Endothelial cell of umbilical vein (primary cell): ENCODE results near the gene ASCL1. TPM values are rescaled to one million over a fixed set of nuclear protein-coding genes. Genes with fewer than 3 reads are reported as not detected.

Experiments used
- BruUV-seq: library from RNA; stranded (reverse); fragments of 400-500 nt; replicated peaks from 2 replicates; lab custom pipeline; 2021; lab: Mats Ljungman, UMichigan
- CTCF ChIA-PET: fragments of 300-600, 350-600 bp; sonication (Branson Sonifier 250); formaldehyde crosslinking; loops from one replicate; lab custom pipeline; 2021; ENCODE audit warnings: antibody characterized with exemption, inconsistent platforms; lab: Charles Lee
- POLR2A ChIA-PET: fragments of 300-600, 350-600 bp; sonication (Branson Sonifier 250); formaldehyde crosslinking; loops from one replicate; lab custom pipeline; 2021; ENCODE audit warnings: antibody characterized with exemption, inconsistent platforms; lab: Charles Lee
- DNase-seq: peaks from one replicate; pipeline ENCODE4 v3.0.0-alpha.2; 2011; ENCODE audit warnings: low read depth, low spot score
- FAIRE-seq: peaks from 2 replicates; lab custom pipeline; 2011; peaks lifted over from hg19 to GRCh38; lab: Jason Lieb, UNC
- H2AFZ ChIP-seq: 2 replicates; pipeline ENCODE4 v1.6.0; 2012; ENCODE audit warnings: low read depth, low read length, control low read depth, inconsistent platforms
- H3K27ac ChIP-seq: 2 replicates; pipeline ENCODE4 v1.5.1; 2011; ENCODE audit warnings: low read depth, mild to moderate bottlenecking, control low read depth, low read length, moderate library complexity; ENCODE audit not compliant: insufficient read depth
- H3K27me3 ChIP-seq, 2 experiments: 2 replicates each; pipeline versions ENCODE4 v1.6.0 to v1.6.1; 2011; ENCODE audit warnings: low read length in 2 of 2, mixed read lengths in 1 of 2; ENCODE audit not compliant: control insufficient read depth in 2 of 2, insufficient read depth in 2 of 2
- H3K36me3 ChIP-seq, 2 experiments: 2 replicates in 1 of 2; 3 replicates in 1 of 2; pipeline ENCODE4 v1.5.1; 2011; ENCODE audit warnings: low read length in 2 of 2, mild to moderate bottlenecking in 1 of 2, moderate library complexity in 1 of 2; ENCODE audit not compliant: control insufficient read depth in 2 of 2, insufficient read depth in 2 of 2; ENCODE audit errors: extremely low read depth in 1 of 2
- H3K4me1 ChIP-seq: 3 replicates; pipeline ENCODE4 v1.5.1; 2011; ENCODE audit warnings: mild to moderate bottlenecking, low read length; ENCODE audit not compliant: control insufficient read depth, insufficient read depth; ENCODE audit errors: extremely low read depth
- H3K4me2 ChIP-seq: 2 replicates; pipeline ENCODE4 v1.6.1; 2011; ENCODE audit warnings: low read length, control low read depth, mixed read lengths; ENCODE audit not compliant: insufficient read depth
- H3K4me3 ChIP-seq, 3 experiments: fragments of 200-600 bp in 1 of 3; sonication (generic), shearing (Covaris generic) in 1 of 3; replicated peaks in 1 of 3; 2 replicates each; pipeline ENCODE4 v1.5.1; 2011 to 2016; ENCODE audit warnings: control low read depth in 3 of 3, low read length in 3 of 3, mild to moderate bottlenecking in 2 of 3, inconsistent platforms in 1 of 3, low read depth in 1 of 3, moderate library complexity in 1 of 3; ENCODE audit not compliant: insufficient read depth in 1 of 3
- H3K79me2 ChIP-seq: 2 replicates; pipeline ENCODE4 v1.6.0; 2012; ENCODE audit warnings: low read length, inconsistent platforms; ENCODE audit not compliant: control insufficient read depth, insufficient read depth
- H3K9ac ChIP-seq: replicated peaks from 2 replicates; pipeline ENCODE3; 2011; ENCODE audit warnings: low read length, control low read depth; ENCODE audit not compliant: insufficient read depth; ENCODE audit errors: extremely low read depth
- H3K9me1 ChIP-seq: replicated peaks from 3 replicates; pipeline ENCODE4 v1.6.0; 2011; ENCODE audit warnings: mild to moderate bottlenecking, low read length; ENCODE audit not compliant: control insufficient read depth, insufficient read depth; ENCODE audit errors: extremely low read depth
- H3K9me3 ChIP-seq: replicated peaks from 2 replicates; pipeline ENCODE4 v1.5.1; 2012; ENCODE audit warnings: low read length, inconsistent platforms; ENCODE audit not compliant: control insufficient read depth, insufficient read depth
- H4K20me1 ChIP-seq: replicated peaks from 2 replicates; pipeline ENCODE3; 2011; ENCODE audit warnings: mild to moderate bottlenecking, low read length; ENCODE audit not compliant: control insufficient read depth, insufficient read depth; ENCODE audit errors: extremely low read depth
- EZH2 ChIP-seq: IDR thresholded peaks from 2 replicates; pipeline ENCODE4 v1.6.1; 2012; ENCODE audit warnings: borderline replicate concordance, low read depth, mild to moderate bottlenecking, moderate library complexity, low read length, inconsistent platforms; ENCODE audit not compliant: severe bottlenecking
- FOS ChIP-seq: IDR thresholded peaks from 2 replicates; pipeline ENCODE4 v1.6.1; 2011; ENCODE audit warnings: mild to moderate bottlenecking, low read length, moderate library complexity, borderline replicate concordance; ENCODE audit not compliant: insufficient read depth
- GATA2 ChIP-seq: IDR thresholded peaks from 2 replicates; pipeline ENCODE4 v1.7.0; 2011; ENCODE audit warnings: low read depth, mild to moderate bottlenecking, moderate library complexity, mixed read lengths, low read length; ENCODE audit not compliant: insufficient read length, insufficient read depth
- JUN ChIP-seq: IDR thresholded peaks from 2 replicates; pipeline ENCODE4 v1.6.1; 2011; ENCODE audit warnings: borderline replicate concordance, low read depth; ENCODE audit not compliant: insufficient read length, insufficient read depth
- MYC ChIP-seq: IDR thresholded peaks from one replicate; pipeline ENCODE4 v1.6.1; 2011; ENCODE audit warnings: mild to moderate bottlenecking, low read depth, low read length
- POLR2A ChIP-seq: IDR thresholded peaks from 2 replicates; pipeline ENCODE4 v1.6.1; 2012; ENCODE audit warnings: low read depth, mild to moderate bottlenecking, control low read depth, low read length
- POLR2AphosphoS5 ChIP-seq: IDR thresholded peaks from 2 replicates; pipeline ENCODE4 v1.6.1; 2012; ENCODE audit warnings: low read depth, mild to moderate bottlenecking, control low read depth, low read length, moderate library complexity; ENCODE audit not compliant: insufficient read depth
- dilution Hi-C: fragments of 300-500 bp; cut with MboI; formaldehyde crosslinking; loops from one replicate; pipeline ENCODE4 v1.15.0; 2019; ENCODE audit warnings: low sequenced_read_pairs; ENCODE audit not compliant: extremely low pct_ligation_motif_present
- intact Hi-C: fragments of 100-400 bp; cut with micrococcal nuclease; formaldehyde crosslinking; loops from one replicate; pipeline ENCODE4 v1.10.0; 2022
- polyA plus RNA-seq, 4 experiments: library from polyadenylated mRNA; depleted of rRNA in 3 of 4; stranded (reverse) in 3 of 4; unstranded in 1 of 4; fragments of >200 nt; gene quantifications; 2 replicates each; pipeline versions ENCODE4 v1.2.1 to v1.2.3, GENCODE V29; 2011 to 2012; ENCODE audit warnings: missing spikeins in 1 of 4
- total RNA-seq: library from RNA; stranded (reverse); gene quantifications from 2 replicates; pipeline ENCODE4 v1.2.3, GENCODE V29; 2021
- TF ChIP-seq, protein P1 (sequence below): IDR thresholded peaks from 2 replicates; pipeline ENCODE4 v1.6.1; 2011; ENCODE audit not compliant: insufficient read depth, insufficient read length
- TF ChIP-seq, protein P2 (sequence below), 2 donors: IDR thresholded peaks; 1 replicate in 1 of 2; 2 replicates in 1 of 2; pipeline ENCODE4 v1.5.1; 2011; ENCODE audit warnings: low read length in 2 of 2, mild to moderate bottlenecking in 2 of 2, moderate library complexity in 2 of 2, control low read depth in 1 of 2, inconsistent platforms in 1 of 2, low read depth in 1 of 2; ENCODE audit not compliant: insufficient read depth in 1 of 2; ENCODE audit errors: extremely low read depth in 1 of 2

ASCL1 gene
- total and polyA plus RNA-seq, 2 donors (not counting 3 experiments of a cell fraction or from before 2014, with no cell fraction given), result not detected

DNA sequence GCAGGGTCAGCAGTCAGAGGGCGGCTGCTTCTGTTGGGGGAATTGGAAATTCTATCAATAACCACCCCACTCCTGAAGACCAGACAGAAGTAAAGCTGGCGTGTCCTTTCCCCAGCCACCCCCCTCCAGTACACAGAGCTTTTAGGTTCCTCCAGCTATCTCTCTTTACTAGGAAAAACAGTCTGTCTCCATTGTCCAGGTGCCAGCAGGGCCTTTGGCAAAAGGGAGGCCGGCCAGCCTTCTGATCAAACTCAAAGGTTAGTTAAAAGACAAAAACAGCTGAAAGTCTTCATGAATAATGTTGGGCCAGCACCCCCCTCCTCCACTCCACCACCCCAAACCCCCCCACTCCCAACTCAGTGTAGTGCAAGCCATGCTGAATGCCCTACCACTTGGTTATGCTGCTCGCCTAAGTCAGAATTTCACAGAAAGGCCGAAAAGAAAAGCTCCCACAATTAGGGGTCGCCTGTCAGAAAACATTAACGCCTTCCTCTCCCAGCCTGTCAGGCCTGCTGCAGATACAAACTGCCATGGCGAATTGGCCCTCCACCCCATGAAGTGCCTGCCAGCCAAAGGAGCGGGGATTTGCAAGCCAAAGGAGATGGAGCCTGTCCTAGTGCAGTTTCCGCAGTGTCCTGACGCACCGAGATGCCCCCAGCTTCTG lies 8.9 kb downstream of the ASCL1 start:
- TF ChIP-seq EZH2 (no peak), POLR2AphosphoS5 (no peak), MYC (no peak), POLR2A (no peak), FOS (no peak), GATA2 (no peak), JUN (no peak)
- TF ChIP-seq, protein P1, sequence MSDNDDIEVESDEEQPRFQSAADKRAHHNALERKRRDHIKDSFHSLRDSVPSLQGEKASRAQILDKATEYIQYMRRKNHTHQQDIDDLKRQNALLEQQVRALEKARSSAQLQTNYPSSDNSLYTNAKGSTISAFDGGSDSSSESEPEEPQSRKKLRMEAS, result no peak
- TF ChIP-seq, protein P2, sequence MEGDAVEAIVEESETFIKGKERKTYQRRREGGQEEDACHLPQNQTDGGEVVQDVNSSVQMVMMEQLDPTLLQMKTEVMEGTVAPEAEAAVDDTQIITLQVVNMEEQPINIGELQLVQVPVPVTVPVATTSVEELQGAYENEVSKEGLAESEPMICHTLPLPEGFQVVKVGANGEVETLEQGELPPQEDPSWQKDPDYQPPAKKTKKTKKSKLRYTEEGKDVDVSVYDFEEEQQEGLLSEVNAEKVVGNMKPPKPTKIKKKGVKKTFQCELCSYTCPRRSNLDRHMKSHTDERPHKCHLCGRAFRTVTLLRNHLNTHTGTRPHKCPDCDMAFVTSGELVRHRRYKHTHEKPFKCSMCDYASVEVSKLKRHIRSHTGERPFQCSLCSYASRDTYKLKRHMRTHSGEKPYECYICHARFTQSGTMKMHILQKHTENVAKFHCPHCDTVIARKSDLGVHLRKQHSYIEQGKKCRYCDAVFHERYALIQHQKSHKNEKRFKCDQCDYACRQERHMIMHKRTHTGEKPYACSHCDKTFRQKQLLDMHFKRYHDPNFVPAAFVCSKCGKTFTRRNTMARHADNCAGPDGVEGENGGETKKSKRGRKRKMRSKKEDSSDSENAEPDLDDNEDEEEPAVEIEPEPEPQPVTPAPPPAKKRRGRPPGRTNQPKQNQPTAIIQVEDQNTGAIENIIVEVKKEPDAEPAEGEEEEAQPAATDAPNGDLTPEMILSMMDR (IDR thresholded peaks at IDR 0.05; ENCODE audit: extremely low read depth in 1 of 2, insufficient read depth in 1 of 2, low read depth in 1 of 2, low read length in 2 of 2), result no peak
- Histone ChIP-seq H3K4me1 (no peaks in the 10 kb centered on the region), H3K36me3 (no peaks in the 10 kb centered on the region), H4K20me1 (no peaks in the 10 kb centered on the region), H3K4me2 (no peak overlapping the region), H3K27ac (no peak overlapping the region), H2AFZ (no peak overlapping the region), H3K9ac (no peak overlapping the region), H3K79me2 (no peaks in the 10 kb centered on the region), H3K4me3 (no peak overlapping the region), H3K27me3 (peaks cover 22 to 26% of the 10 kb centered on the region in 2 experiments), H3K9me3 (no peaks in the 10 kb centered on the region), H3K9me1 (no peaks in the 10 kb centered on the region)
- POLR2A ChIA-PET, result no interaction called here
- BruUV-seq, result no TSS peak
- DNase-seq (no peak), FAIRE-seq (no peak)
- dilution Hi-C loops, result no loop called here
- intact Hi-C loops, result no loop called here
- CTCF ChIA-PET, result no interaction called here
